Suppressor macrophage treated with lipopolysaccharide for 1 hour (primary cell): ENCODE measurements around the gene MARK4.
A peak's percentile ranks its signal among the peaks of the same experiment; 100 is the strongest.

ENCODE experiments used
- DNase-seq, 3 donors: peaks; one replicate each; pipeline ENCODE4 v3.0.0-alpha.2; 2020 to 2022

MARK4 gene

DNA sequence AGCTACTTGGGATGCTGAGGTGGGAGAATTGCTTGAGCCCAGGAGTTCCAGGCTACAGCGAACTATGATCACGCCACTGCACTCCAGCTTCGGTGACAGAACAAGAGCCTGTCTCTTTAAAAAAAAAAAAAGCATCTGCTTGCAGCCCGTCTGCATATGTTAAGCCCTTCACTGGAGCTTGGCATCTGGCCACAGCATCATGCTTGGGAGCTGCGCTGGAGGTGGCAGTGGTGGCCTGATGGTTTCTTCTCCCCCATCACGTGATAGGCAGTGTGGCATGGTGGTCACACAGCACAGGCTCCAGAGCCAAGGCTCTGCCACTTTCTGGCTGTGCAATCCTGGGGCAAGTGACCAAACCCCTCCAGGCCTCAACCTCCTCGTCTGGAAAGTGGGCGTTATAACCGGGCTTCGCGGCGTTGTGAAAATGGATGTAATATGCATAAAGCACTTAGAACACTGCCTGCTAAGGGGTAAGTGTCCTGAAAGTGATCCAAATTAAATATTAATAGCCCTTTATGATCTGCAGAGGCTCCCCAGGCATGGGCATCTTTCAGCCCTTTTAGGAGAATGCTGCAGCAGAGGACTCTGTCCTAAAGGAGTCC lies 24.4 kb downstream of the MARK4 start:
- no peak for DNase-seq

DNA sequence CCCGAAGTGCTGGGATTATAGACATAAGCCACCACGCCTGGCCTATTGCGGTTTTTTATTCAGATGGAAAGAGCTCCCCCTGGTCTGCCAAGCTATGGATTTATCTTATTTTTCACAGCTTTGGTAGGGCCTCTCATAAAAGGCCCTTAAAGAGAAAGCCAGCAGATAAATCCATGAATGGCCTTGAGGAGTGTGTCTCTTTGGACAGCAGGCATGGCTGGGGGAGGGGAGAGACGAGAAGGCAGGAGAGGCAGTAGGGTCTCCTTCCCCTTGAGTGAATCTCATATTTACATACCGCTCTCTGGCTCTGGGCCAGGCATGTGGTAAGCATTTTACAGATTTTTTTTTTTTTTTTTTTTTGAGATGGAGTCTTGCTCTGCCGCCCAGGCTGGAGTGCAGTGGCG lies 25.2 kb downstream of the MARK4 start:
- DNase-seq = no peak

DNA sequence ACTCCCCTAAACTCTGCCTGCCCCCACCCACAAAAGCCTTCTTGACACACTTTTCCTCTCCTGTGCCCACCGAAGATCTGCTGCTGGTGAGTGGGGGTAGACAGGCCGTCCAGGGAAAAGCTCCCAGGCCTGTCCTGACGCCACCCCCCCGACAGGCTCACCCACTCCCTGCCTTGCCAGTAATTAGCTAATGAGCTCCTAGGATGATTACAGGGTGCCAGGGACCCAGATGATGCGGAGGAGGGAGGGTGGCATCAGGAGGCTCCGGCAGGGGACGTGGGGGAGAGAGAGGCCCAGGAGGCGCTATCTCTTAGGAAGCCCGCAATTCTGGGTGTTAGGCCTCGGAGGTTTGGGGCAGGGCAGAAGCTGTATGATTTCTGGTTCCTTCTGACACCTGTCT lies 27.0 kb downstream of the MARK4 start:
- DNase-seq = no peak

DNA sequence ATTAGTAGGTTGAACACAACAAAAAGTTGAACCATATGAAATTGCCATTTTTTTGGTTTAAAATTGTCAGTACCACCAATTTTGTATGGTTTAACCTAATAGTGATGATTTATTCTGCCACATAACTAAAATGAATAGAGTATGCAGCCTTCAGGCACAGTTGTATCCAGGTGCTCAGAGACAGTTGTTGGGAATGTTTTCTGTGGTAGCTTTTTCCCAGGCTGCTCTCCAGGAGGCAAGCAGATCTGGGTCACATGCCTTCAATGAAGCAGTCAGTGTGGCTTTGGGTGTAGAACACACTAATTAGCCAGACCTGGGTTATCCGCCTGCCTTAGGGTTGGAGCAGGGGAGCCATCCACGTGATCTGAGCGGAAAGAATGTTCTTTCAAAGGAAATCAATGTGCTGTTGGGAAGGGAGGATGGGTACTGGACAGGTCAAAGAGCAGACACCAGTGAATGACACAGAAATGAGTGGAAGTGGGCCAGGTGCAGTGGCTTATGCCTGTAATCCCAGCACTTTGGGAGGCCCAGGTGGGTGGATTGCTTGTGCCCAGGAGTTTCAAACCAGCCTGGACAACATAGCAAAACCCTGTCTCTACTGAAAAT lies 28.6 kb downstream of the MARK4 start:
- DNase-seq = no peak

DNA sequence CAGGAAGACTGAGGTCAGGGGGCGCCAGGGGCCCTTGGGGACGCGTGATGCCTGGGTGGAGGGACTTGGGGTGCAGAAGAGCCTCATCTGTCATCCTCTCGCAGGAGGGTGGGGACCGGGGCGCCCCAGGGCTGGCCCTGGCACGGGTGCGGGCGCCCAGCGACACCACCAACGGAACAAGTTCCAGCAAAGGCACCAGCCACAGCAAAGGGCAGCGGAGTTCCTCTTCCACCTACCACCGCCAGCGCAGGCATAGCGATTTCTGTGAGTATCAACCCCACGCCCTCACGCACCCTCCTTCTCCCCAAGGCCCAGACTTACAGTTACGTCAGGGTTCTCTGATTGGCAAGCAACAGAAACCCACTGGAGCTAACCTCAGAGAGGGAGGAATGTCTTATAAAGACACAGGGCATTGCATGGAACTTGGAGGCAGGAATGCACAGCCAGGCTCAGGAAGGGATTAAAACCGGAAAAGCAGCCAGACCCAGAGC lies 29.4 kb downstream of the MARK4 start:
- peak in 2 of 3 donors; percentile 23 to 35 for DNase-seq

DNA sequence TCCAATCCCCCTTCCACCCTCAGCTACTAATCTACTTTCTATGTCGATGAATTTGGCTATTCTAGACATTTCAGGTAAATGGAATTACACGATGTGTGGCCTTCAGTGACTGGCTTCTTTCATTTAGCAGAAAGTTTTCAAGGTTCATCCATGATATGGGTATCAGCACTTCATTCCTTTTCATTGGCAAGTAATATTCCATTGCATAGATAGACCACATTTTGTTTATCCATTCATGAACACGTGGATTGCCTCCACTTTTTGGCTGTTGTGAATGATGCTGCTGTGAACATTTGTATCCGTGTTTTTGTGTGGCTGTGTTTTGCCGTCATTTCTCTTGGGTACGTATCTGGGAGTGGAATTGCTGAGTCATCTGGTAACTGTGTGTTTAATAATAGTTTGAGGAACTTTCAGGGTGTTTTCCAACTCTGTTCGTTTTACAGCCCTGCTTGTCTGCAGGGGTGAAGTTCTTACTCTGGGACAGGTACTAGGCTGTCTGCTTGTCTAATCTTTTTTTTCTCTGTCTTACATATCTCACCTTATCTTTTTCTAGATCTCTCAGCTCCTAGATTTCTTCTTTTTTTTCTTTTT lies 32.5 kb downstream of the MARK4 start:
- DNase-seq = peak; percentile 78 to 85 (median 84)

DNA sequence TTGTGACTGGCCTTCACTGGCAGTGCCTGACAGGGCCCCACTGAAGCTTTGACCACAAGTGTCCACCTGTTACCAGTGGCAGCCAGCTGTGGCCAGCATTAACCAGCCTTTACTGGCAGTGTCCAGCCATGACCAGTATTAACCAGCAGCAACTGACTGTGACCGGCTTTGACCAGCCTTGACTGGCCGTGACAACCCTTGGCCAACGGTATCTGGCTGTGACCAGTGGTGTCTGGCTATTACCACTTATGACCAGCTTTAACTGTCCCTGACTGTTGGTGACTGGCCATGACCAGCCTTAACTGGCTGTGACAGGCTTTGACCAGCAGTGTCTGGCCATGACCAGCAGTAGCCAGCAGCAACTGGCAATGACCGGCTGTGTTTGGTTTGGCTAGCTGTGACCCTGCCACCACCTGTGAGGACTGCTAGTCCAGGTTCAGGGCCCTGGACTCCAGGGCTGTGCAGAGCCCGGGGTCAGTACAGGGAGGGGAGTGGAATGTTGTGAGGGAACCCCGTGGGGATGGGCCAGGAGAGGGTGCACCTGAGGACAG lies 39.4 kb downstream of the MARK4 start:
- DNase-seq = no peak

DNA sequence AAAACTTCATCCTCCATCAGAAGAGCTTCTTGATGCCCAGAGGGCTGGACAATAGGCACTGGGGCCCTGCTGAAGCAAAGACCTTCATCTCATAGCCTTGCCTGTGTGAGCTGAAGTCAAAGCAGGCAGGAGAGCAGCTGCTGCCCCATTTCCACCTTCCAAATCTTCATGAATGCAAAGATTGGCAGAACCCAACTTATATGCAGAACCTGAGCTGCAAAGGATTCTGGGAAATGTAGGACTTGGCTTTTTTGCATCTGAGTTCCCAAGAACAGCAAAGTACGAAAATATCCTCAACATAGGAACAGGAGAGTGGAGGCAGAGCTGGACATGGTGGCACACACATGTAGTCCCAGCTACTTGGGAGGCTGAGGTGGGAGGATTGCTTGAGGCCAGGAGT lies 40.8 kb downstream of the MARK4 start:
- no peak for DNase-seq

DNA sequence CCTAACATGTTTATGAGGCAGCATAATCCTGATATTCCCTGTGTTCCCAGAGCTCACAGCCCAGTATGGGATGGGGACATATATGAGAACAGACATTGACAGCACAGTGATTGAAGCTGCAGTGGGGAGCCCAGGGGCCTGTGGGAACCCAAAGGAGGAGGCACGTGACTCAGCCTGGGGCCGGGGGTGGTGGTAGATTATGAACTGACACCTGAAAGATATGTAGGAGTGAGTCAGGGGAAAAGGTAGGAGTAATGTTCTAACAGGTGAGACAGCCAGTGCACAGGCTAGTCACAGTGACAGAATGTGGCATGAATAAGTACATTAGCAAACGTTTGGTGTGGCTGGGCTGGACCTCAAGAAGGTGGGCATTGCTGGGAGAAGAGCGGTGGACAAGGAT lies 42.6 kb downstream of the MARK4 start:
- no peak for DNase-seq

DNA sequence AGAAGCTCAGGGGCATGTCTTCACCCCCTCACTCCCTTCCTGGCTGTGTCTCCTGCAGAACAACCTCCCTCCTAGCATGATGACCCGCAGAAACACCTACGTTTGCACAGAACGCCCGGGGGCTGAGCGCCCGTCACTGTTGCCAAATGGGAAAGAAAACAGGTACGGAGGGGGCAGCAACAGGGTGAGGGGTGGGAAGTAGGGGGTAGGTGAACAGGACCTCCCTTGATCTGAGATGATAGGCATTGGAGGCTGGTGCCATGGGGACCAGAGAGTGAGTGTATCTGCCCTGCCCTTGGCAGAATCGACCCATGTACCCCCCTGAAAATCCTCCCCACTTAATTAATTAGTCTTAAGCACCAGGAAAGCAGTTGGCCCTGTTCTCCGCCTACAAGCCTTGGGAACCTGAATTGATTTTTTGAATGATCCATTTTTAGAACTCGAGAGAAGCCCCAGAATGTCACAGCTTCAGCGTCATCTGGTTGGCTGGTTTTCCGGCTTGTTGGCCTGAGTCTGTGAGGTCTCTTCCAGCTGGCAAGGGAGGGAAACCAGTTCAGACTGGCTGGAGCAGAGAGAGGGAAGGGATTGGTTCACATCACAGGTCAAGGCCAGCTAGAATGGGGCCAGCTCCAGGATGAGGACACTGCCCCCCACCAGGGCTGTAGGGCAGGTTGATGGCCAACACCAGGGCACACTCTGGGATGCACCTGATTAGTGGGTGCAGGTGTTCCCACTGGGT lies 43.4 kb downstream of the MARK4 start:
- no peak for DNase-seq

DNA sequence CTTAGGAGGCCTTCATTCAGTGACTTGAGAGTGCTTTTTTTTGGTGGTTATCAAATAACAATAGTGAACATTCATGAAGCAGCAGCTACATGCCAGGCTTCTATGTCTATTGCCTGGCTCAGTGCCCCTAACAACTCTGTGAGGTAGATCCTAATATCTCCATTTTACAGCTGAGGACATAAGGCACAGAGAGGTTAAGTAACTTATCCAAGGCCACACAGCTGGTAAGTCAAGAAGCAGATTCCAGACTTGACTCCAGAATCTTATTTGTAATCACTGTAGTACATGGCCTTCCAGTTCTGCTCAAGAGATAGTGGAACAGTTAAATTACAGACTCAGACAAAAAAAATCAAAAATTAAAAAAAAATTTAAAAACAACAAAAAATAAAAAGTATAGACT lies 44.8 kb downstream of the MARK4 start:
- no peak for DNase-seq

DNA sequence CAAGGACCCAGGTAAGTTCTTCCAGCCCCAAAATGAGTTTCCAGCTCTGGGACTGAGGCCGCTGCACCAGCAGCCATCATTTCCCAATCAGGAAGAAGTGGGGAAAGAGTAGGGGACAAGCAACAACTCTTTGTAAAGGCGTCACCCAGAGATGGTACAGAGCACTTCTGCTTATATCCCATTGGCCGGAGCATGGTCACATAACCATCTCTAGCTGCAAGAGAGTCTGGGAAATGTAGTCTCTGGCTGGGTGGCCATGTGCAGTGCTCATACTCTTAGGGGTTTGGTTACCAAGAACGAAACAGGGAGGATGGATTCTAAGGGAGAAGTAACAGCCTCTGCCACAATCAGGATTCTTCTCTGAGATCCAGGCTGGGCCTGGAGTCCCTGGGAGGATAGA lies 45.3 kb downstream of the MARK4 start:
- peak; percentile 59 to 76 (median 64) for DNase-seq

DNA sequence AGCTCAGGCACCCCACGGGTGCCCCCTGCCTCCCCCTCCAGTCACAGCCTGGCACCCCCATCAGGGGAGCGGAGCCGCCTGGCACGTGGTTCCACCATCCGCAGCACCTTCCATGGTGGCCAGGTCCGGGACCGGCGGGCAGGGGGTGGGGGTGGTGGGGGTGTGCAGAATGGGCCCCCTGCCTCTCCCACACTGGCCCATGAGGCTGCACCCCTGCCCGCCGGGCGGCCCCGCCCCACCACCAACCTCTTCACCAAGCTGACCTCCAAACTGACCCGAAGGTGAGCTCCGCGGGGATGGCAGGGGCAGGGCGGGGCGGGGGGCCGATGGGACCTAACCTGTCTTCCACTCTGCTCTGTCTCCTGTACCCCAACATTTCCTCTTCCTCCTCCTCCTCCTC lies 46.6 kb downstream of the MARK4 start:
- DNase-seq = no peak

DNA sequence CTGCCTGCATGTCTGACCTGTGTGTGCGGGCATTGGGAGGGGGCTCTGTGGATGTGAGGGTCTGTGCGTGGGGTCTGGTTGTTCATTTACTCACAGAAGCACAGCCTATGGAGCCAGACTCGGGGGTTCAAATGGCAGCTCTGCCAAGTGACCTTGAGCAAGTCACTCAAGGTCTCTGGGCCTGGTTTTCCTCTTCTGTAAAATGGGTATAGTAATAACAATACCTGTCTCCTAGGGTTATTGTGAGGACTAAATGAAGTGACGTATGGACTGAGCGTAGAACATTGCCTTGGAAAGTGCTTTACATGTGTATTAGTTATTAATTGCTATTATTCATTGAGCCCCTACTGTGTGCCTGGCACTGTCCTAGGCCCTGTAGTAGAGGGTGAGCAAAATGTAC lies 47.2 kb downstream of the MARK4 start:
- DNase-seq = no peak

DNA sequence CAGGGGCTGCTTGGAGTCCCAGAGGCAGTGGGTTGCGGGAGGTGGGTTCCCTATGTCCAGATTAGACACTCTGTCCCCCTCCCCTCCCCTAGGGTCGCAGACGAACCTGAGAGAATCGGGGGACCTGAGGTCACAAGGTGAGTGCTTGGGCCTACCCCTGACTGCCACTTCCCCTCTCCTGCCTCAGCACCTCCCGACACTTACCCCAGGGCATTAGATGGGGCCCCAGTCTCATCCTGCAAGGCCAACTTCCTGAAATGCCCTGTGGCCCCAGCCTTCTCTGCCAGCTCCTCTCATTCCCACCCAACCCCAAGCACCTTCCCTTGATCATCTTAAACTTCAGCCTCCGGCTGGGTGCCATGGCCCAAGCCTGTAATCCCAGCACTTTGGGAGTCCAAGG lies 48.6 kb downstream of the MARK4 start:
- DNase-seq = no peak

DNA sequence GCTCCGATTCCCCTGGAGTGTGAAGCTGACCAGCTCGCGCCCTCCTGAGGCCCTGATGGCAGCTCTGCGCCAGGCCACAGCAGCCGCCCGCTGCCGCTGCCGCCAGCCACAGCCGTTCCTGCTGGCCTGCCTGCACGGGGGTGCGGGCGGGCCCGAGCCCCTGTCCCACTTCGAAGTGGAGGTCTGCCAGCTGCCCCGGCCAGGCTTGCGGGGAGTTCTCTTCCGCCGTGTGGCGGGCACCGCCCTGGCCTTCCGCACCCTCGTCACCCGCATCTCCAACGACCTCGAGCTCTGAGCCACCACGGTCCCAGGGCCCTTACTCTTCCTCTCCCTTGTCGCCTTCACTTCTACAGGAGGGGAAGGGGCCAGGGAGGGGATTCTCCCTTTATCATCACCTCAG lies 51.3 kb downstream of the MARK4 start:
- no peak for DNase-seq

DNA sequence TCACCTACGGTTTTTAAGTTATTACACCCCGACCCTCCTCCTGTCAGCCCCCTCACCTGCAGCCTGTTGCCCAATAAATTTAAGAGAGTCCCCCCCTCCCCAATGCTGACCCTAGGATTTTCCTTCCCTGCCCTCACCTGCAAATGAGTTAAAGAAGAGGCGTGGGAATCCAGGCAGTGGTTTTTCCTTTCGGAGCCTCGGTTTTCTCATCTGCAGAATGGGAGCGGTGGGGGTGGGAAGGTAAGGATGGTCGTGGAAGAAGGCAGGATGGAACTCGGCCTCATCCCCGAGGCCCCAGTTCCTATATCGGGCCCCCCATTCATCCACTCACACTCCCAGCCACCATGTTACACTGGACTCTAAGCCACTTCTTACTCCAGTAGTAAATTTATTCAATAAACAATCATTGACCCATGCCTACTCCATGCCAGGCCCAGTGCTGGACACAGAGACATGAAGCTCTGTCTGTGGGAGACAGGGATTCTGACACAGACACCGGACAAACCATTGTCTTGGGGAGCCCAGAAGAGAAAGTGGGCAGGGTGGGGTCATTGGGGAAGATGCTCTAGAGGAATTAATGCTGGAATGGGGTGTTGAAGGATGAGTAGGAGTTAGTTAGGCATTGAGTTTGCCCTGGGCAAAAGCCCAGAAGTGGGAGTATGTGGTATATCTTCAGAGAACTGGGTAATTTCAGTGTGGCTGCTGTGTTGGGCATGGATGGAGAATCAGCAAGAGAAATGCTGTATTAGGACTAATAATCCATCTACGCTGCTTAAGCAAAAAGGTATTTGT lies 52.4 kb downstream of the MARK4 start:
- DNase-seq = no peak

DNA sequence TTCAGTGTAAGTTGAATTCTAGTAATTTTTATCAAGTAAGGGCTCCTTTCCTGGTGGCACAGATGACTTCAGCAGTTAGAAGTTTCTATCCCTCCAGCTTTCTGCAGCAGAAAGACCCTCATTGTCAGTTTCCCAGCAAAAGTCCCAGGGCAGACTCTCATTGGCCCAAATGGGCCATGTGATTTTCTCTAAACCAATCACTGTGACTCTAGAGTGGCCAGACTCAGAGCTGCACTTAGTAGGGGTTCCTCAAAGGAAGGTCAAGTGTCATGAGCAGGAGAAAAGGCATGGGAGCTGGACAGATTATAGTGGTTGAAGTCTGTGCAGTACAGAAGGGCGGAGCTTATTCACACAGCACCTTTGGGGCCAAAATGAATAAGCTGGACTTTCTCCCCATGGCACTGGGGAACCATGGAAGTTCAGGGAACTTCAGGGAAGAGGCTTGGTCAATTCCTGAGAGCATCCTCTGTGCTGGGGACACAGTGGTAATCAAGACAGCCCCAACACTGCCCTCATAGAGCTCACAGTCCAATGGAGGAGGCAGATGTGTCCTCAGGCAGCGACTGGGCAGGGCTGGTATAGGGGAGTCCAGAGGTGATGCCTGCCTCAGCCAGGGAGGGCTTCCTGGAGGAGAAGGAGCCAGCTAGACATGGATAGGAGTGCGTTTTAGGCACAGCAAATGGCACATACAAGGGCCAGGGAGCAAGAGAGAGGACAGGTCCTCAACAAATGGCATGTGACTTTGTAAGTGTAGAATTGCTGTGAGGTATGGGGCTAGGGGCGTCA lies 53.3 kb downstream of the MARK4 start:
- DNase-seq = no peak

DNA sequence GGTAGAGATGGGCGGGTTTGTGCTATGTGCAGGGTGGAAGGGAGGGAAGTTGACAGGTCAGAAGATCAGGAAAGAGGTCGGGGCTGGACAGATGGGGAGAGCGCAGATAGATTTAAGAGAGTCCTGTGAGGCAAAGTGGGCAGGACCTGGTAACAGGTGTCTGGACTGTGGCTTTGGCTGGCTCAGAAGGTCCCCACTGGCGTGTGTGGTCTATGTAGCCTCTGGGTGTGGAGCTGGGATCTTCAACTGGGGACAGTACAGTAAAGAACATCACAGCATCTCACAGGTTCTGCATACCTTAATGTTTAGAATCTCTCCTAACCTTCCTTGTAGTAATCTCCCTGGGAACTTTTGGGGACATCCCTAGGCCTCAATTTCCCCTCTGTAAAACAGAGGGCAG lies 53.9 kb downstream of the MARK4 start:
- no peak for DNase-seq

DNA sequence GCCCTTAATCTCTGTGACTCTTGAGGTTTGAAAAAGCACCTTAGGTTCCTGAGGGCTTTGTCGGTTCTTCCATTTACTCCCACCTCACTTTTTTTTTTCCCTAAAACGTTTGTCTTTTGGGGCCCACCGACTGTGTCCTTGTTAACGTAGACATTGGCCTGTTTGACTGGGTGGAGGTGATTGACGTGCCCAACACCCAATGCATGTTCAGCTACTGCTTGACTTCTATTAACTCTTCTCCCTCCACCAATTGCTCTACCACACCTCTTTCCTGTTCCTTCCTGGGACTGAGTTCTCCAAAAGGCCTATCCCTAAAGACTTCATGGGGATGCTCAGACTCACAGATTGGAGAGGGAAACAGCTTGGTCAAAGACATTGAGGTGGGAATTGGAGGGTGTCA lies 54.4 kb downstream of the MARK4 start:
- DNase-seq = no peak

DNA sequence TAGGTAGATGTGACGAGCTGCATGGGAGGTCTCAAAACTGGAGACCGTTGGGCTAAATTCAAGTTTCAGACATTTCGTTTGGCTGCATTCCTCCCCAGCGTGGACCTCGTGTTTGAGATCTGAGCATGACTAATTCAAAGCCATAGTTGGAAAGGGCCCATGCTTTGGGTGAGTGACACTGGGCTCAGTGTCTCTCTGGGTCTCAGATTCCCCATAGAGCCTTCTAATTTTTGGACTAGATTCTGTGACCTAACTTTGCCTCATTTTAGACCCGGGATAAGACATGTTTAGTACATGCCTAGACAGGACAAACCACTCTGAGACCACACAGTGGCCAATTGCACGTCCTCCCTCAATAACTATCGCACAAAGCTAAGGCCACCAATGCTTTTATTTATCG lies 55.0 kb downstream of the MARK4 start:
- no peak for DNase-seq

DNA sequence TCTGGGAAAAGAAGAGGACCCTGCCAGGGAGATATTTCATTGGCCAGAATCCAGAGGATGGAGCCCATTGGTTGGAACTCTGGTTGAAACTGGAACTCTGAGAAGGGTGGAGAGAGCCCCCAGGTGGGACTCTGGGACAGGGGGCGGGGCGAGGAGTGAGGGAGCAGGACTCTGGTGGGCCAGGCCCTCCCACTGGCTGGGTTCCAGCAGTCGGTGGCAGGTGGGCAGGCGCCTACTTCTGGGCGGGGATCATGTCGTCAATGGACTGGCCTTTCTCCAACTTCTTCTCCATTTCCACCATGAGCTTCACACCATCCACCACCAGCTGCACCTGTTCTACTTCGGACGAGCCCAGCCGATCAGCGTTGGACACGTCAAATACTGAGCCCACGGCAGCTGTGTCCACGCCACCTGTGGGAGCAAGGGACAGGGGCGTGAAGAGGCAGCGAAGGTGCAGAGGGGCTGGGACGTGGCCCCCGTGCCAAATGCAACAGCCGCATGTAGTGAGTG lies 55.5 kb downstream of the MARK4 start:
- no peak for DNase-seq
